HepG2 (cell line): ENCODE results near the gene WFDC1. TPM values are rescaled to one million over a fixed set of nuclear protein-coding genes. Genes with fewer than 3 reads are reported as not detected.

Experiments used
- ATAC-seq: fragments of 200-7000 bp; cut with Tn5 transposase; 3 replicates; pipeline ENCODE4 v1.9.1; 2020; ENCODE audit warnings: mild to moderate bottlenecking, moderate library complexity
- BruUV-seq: library from RNA; stranded (reverse); fragments of 400-500 nt; replicated peaks from 2 replicates; lab custom pipeline; 2021; lab: Mats Ljungman, UMichigan
- CTCF ChIA-PET: fragments of 300-600 bp; formaldehyde crosslinking; extraction: SDS; loops from one replicate; lab custom pipeline; 2021; ENCODE audit warnings: low total read pairs, inconsistent platforms, low intra/inter-chr PET ratio; lab: Yijun Ruan, JAX
- POLR2A ChIA-PET: fragments of 350-600 bp; sonication (Branson Sonifier 250); formaldehyde crosslinking; loops from one replicate; lab custom pipeline; 2020; ENCODE audit warnings: antibody characterized with exemption, inconsistent platforms; lab: Yijun Ruan, JAX
- DNase-seq: peaks from one replicate; pipeline ENCODE4 v3.0.0-alpha.2; 2015; ENCODE audit warnings: low spot score
- FAIRE-seq: peaks from 3 replicates; lab custom pipeline; 2011; peaks lifted over from hg19 to GRCh38; lab: Jason Lieb, UNC
- H2AFZ ChIP-seq: one replicate; pipeline ENCODE4 v1.6.1; 2011; ENCODE audit warnings: low read length, inconsistent platforms
- H3K27ac ChIP-seq: fragments of 300-600 bp; 3 replicates; pipeline ENCODE4 v1.8.0; 2011; ENCODE audit warnings: mixed run types, mild to moderate bottlenecking, mixed read lengths, low read length, inconsistent platforms; ENCODE audit not compliant: insufficient read depth; ENCODE audit errors: extremely low read length
- H3K27me3 ChIP-seq, 2 experiments: fragments of 200-600 bp in 1 of 2; 2 replicates in 1 of 2; 3 replicates in 1 of 2; pipeline versions ENCODE4 v1.6.0 to v1.8.0; 2011; ENCODE audit warnings: low read length in 2 of 2, mild to moderate bottlenecking in 2 of 2, moderate library complexity in 2 of 2, inconsistent platforms in 1 of 2; ENCODE audit not compliant: insufficient read depth in 2 of 2, control insufficient read depth in 1 of 2
- H3K36me3 ChIP-seq, 2 experiments: fragments of 200-600 bp in 1 of 2; replicated peaks in 1 of 2; 2 replicates in 1 of 2; 3 replicates in 1 of 2; pipeline versions ENCODE4 v1.5.1 to v1.8.0; 2011; ENCODE audit warnings: low read length in 2 of 2, inconsistent platforms in 1 of 2; ENCODE audit not compliant: insufficient read depth in 2 of 2, control insufficient read depth in 1 of 2
- H3K4me1 ChIP-seq: 2 replicates; pipeline ENCODE4 v1.5.1; 2012; ENCODE audit warnings: low read length, inconsistent platforms; ENCODE audit not compliant: insufficient read depth
- H3K4me2 ChIP-seq: 2 replicates; pipeline ENCODE4 v1.6.0; 2011; ENCODE audit warnings: low read depth, low read length, inconsistent platforms
- H3K4me3 ChIP-seq, 3 experiments: fragments of 200-600 bp in 1 of 3; sonication (generic), shearing (Covaris generic) in 1 of 3; replicated peaks in 1 of 3; 2 replicates each; pipeline ENCODE4 v1.5.1; 2011 to 2016; ENCODE audit warnings: low read length in 3 of 3, inconsistent platforms in 2 of 3, low read depth in 2 of 3, mild to moderate bottlenecking in 2 of 3, control low read depth in 1 of 3, mixed read lengths in 1 of 3; ENCODE audit not compliant: insufficient read depth in 1 of 3
- H3K79me2 ChIP-seq: one replicate; pipeline ENCODE4 v1.6.1; 2011; ENCODE audit warnings: low read length, inconsistent platforms; ENCODE audit not compliant: insufficient read depth
- H3K9ac ChIP-seq: 2 replicates; pipeline ENCODE4 v1.6.0; 2011; ENCODE audit warnings: mild to moderate bottlenecking, low read depth, low read length, inconsistent platforms; ENCODE audit not compliant: insufficient read depth
- H3K9me3 ChIP-seq: 2 replicates; pipeline ENCODE4 v1.5.1; 2012; ENCODE audit warnings: mild to moderate bottlenecking, low read length
- H4K20me1 ChIP-seq: 2 replicates; pipeline ENCODE4 v1.6.0; 2011; ENCODE audit warnings: inconsistent platforms, mild to moderate bottlenecking, low read length, moderate library complexity; ENCODE audit not compliant: insufficient read depth
- BATF2 ChIP-seq: sonication (generic); formaldehyde crosslinking; IDR thresholded peaks from 2 replicates; pipeline ENCODE4 v1.8.0; 2022; ENCODE audit warnings: mild to moderate bottlenecking, missing genetic modification reagents, moderate library complexity
- FLYWCH1 ChIP-seq: sonication (generic); formaldehyde crosslinking; IDR thresholded peaks from 2 replicates; pipeline ENCODE4 v1.8.1; 2023; ENCODE audit warnings: mild to moderate bottlenecking, missing genetic modification reagents
- HMGXB3 ChIP-seq: sonication (generic); formaldehyde crosslinking; IDR thresholded peaks from 2 replicates; pipeline ENCODE4 v1.4.0; 2020; ENCODE audit warnings: missing genetic modification reagents, borderline replicate concordance
- JARID2 ChIP-seq: sonication (generic); formaldehyde crosslinking; IDR thresholded peaks from 2 replicates; pipeline ENCODE4 v1.8.1; 2023; ENCODE audit warnings: missing genetic modification reagents, inconsistent platforms; ENCODE audit not compliant: insufficient replicate concordance
- MBNL3 ChIP-seq: fragments of 250-450 bp; sonication (Bioruptor Pico); conservative IDR thresholded peaks from 2 replicates; pipeline ENCODE4 v1.8.0; 2022; ENCODE audit warnings: mild to moderate bottlenecking, inconsistent platforms
- NFE2 ChIP-seq: sonication (generic); formaldehyde crosslinking; IDR thresholded peaks from 2 replicates; pipeline ENCODE4 v1.4.0; 2020; ENCODE audit warnings: missing genetic modification reagents
- NFYC ChIP-seq: IDR thresholded peaks from 2 replicates; pipeline ENCODE4 v1.6.1; 2016; ENCODE audit warnings: missing genetic modification reagents, missing compliant biosample characterization
- ZNF121 ChIP-seq: sonication (generic); formaldehyde crosslinking; IDR thresholded peaks from 2 replicates; pipeline ENCODE4 v1.5.0; 2020; ENCODE audit warnings: mild to moderate bottlenecking, missing genetic modification reagents
- ZNF446 ChIP-seq: sonication (generic); formaldehyde crosslinking; IDR thresholded peaks from 2 replicates; pipeline ENCODE4 v1.5.0; 2020; ENCODE audit warnings: mild to moderate bottlenecking, missing genetic modification reagents
- ZNF563 ChIP-seq: sonication (generic); formaldehyde crosslinking; IDR thresholded peaks from 2 replicates; pipeline ENCODE4 v1.8.0; 2022; ENCODE audit warnings: mild to moderate bottlenecking, moderate library complexity, missing genetic modification reagents
- ZNF569 ChIP-seq: sonication (generic); formaldehyde crosslinking; IDR thresholded peaks from 2 replicates; pipeline ENCODE4 v1.5.0; 2020; ENCODE audit warnings: mild to moderate bottlenecking, missing genetic modification reagents, moderate library complexity, borderline replicate concordance
- WGBS: methylation state at CpG from one replicate; pipeline ENCODE4 v1.1.6; 2017; ENCODE audit warnings: low lambda C conversion rate; 5-methylcytosine and 5-hydroxymethylcytosine counted together
- in situ Hi-C: cut with HindIII; loops from 2 replicates; pipeline ENCODE4 v1.10.0; 2017; ENCODE audit warnings: low pct_unique_long_range_greater_than_20kb; ENCODE audit not compliant: extremely low pct_ligation_motif_present
- intact Hi-C: fragments of 100-400 bp; cut with micrococcal nuclease; formaldehyde crosslinking; loops from one replicate; pipeline ENCODE4 v1.10.0; 2022; ENCODE audit not compliant: unreplicated experiment
- polyA plus RNA-seq, 8 experiments: library from polyadenylated mRNA; depleted of rRNA in 3 of 8; stranded (reverse) in 7 of 8; unstranded in 1 of 8; fragments of >200 nt; fragmentation: Illumina TruSeq in 4 of 8; extraction: Trizol in 4 of 8; gene quantifications; 2 replicates each; pipeline versions ENCODE4 v1.2.1 to v1.2.3, GENCODE V29; 2011 to 2016; ENCODE audit warnings: low read depth in 4 of 8, missing spikeins in 1 of 8, mixed read lengths in 1 of 8; ENCODE audit not compliant: insufficient read depth in 1 of 8
- total RNA-seq, 5 experiments: library from RNA; depleted of rRNA; stranded (reverse); fragments of >200 nt; fragmentation: Illumina TruSeq; extraction: Trizol; gene quantifications; 2 replicates each; pipeline ENCODE4 v1.2.3, GENCODE V29; 2016; ENCODE audit warnings: low read depth in 1 of 5

The WFDC1 gene
- total and polyA plus RNA-seq, 2 of the 13 experiments (the other 11 are each of a cell fraction or from before 2014, with no cell fraction given), result not detected

DNA sequence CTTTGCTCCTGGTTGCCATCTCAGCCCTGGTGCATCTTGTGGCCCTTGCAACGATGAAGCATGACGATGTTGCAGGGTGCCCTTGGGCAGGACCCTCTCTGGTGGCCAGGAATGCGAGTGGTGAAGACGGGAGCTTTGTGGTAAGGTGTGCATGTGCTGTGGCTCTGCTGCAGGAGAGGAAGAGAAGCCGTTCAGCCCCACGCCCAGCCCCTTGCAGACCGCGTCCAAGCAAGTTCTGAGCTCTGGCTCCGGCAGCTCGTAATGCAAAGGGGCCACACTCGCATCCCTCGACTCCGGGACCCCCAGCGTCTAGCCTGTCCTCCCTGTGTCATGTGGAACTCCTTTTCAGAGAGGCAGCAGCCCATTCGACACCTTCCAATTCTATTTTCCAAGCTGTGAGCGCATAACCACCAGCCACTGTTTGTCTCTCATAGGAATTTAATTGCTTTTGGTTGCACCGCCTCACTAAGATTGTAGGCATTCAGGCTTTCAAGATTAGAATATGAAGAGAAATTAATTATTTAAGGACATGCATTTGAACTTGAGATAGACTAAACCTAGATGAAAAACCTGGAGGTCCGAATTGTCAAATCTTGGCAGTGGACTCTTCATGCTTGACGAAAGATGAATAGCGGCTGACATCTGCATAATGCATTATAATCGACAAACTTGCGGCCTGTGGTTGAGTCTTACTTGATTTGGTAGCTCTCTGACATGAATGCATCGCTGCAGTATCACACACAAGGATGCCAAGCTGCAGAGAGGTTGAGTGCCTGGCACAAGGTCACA is 33.7 kb upstream of the WFDC1 start:
- FAIRE-seq, result no peak
- CTCF ChIA-PET, result no interaction called here
- no peaks in the 10 kb centered on the region for H4K20me1 ChIP-seq

More for the DNA sequence above, 33.7 kb upstream of the WFDC1 start:
- in situ Hi-C loops (no loop called here), intact Hi-C loops (no loop called here)
- ATAC-seq, result no peak
- no peaks in the 10 kb centered on the region for H3K36me3 ChIP-seq
- no peaks in the 10 kb centered on the region for H3K9me3 ChIP-seq
- no peak overlapping the region for H3K27ac ChIP-seq
- H3K4me2 ChIP-seq, result no peak overlapping the region
- H2AFZ ChIP-seq, result no peak overlapping the region
- peaks cover 0 to 12% of the 10 kb centered on the region in 2 experiments; a peak in 3 of 5 replicates for H3K27me3 ChIP-seq
- TF ChIP-seq ZNF563 (CRISPR knock-in tag) (no peak), HMGXB3 (CRISPR knock-in tag) (no peak), FLYWCH1 (CRISPR knock-in tag) (no peak), MBNL3 (no peak), JARID2 (CRISPR knock-in tag) (no peak), NFE2 (CRISPR knock-in tag) (no peak), ZNF569 (CRISPR knock-in tag) (no peak), ZNF446 (CRISPR knock-in tag) (no peak), ZNF121 (CRISPR knock-in tag) (no peak), NFYC (no peak), BATF2 (CRISPR knock-in tag) (no peak)
- POLR2A ChIA-PET, result no interaction called here
- no peak overlapping the region for H3K9ac ChIP-seq
- DNase-seq, result no peak
- H3K4me1 ChIP-seq, result no peaks in the 10 kb centered on the region
- 29% methylated on average over 17 of the region's 23 CpGs for WGBS
- no peaks in the 10 kb centered on the region for H3K79me2 ChIP-seq
- no peak overlapping the region for H3K4me3 ChIP-seq
- BruUV-seq, result no TSS peak
